Natural killer cell (primary cell): ENCODE results near the gene NKX2-4. TPM values are rescaled to one million over a fixed set of nuclear protein-coding genes. Genes with fewer than 3 reads are reported as not detected.

Experiments used
- ATAC-seq, 3 donors: fragments of 150-1000 bp in 2 of 3; fragments of 200-7000 bp in 1 of 3; cut with Tn5 transposase; 1 replicate in 1 of 3; 2 replicates in 2 of 3; pipeline ENCODE4 v1.10.0; 2021; ENCODE audit warnings: mild to moderate bottlenecking in 2 of 3, moderate library complexity in 2 of 3
- DNase-seq, 2 donors: peaks; one replicate each; pipeline versions ENCODE4 v3.0.0 to v3.0.0-alpha.2; 2013 to 2021; ENCODE audit warnings: mixed read lengths in 1 of 2
- H3K27ac ChIP-seq: one replicate; pipeline ENCODE4 v1.5.1; 2013; ENCODE audit warnings: mild to moderate bottlenecking, low read length
- H3K27me3 ChIP-seq: one replicate; pipeline ENCODE4 v1.6.1; 2013; ENCODE audit warnings: low read length; ENCODE audit not compliant: control insufficient read depth, insufficient read depth
- H3K36me3 ChIP-seq: one replicate; pipeline ENCODE4 v1.6.1; 2013; ENCODE audit warnings: low read length; ENCODE audit not compliant: control insufficient read depth, insufficient read depth
- H3K4me1 ChIP-seq: one replicate; pipeline ENCODE4 v1.6.1; 2013; ENCODE audit warnings: low read length; ENCODE audit not compliant: control insufficient read depth, insufficient read depth
- H3K4me3 ChIP-seq: one replicate; pipeline ENCODE4 v1.5.1; 2013; ENCODE audit warnings: low read length
- H3K9me3 ChIP-seq: one replicate; pipeline ENCODE4 v1.6.1; 2013; ENCODE audit warnings: low read length; ENCODE audit not compliant: control insufficient read depth, insufficient read depth
- H3K27ac Mint-ChIP-seq, 2 donors: one replicate each; pipeline ENCODE4 v1.8.0; 2022; ENCODE audit warnings: mild to moderate bottlenecking in 2 of 2, mixed read lengths in 2 of 2, moderate library complexity in 1 of 2
- H3K27me3 Mint-ChIP-seq, 2 donors: one replicate each; pipeline ENCODE4 v1.8.0; 2022; ENCODE audit warnings: low read depth in 2 of 2, mixed read lengths in 2 of 2
- H3K36me3 Mint-ChIP-seq: one replicate; pipeline ENCODE4 v1.8.0; 2022; ENCODE audit warnings: mixed read lengths
- H3K4me1 Mint-ChIP-seq, 2 donors: one replicate each; pipeline ENCODE4 v1.8.0; 2022; ENCODE audit warnings: mixed read lengths in 2 of 2
- H3K4me3 Mint-ChIP-seq: one replicate; pipeline ENCODE4 v1.8.0; 2022; ENCODE audit warnings: mild to moderate bottlenecking, moderate library complexity, mixed read lengths
- H3K9me3 Mint-ChIP-seq, 2 donors: one replicate each; pipeline ENCODE4 v1.8.0; 2022; ENCODE audit warnings: mixed read lengths in 2 of 2
- WGBS: methylation state at CpG from one replicate; pipeline ENCODE4 v1.1.7; 2013; ENCODE audit warnings: missing lambda C conversion rate; ENCODE audit not compliant: insufficient coverage; 5-methylcytosine and 5-hydroxymethylcytosine counted together
- intact Hi-C: fragments of 100-400 bp; cut with micrococcal nuclease; formaldehyde crosslinking; loops from one replicate; pipeline ENCODE4 v1.14.2; 2022
- total RNA-seq, 4 donors: library from RNA; stranded (reverse); fragments of 120-200 nt in 1 of 4; gene quantifications; one replicate each; pipeline versions ENCODE4 v1.2.3 to v1.2.4, GENCODE V29; 2013 to 2022
- TF ChIP-seq, protein P1 (sequence below): fragments of 200-600 bp; IDR thresholded peaks from one replicate; pipeline ENCODE4 v1.8.0; 2022; ENCODE audit warnings: antibody characterized with exemption

Gene NKX2-4
- total RNA-seq, 3 donors from 2014 or later (not counting 1 experiment from before 2014, with no cell fraction given), result not detected

DNA sequence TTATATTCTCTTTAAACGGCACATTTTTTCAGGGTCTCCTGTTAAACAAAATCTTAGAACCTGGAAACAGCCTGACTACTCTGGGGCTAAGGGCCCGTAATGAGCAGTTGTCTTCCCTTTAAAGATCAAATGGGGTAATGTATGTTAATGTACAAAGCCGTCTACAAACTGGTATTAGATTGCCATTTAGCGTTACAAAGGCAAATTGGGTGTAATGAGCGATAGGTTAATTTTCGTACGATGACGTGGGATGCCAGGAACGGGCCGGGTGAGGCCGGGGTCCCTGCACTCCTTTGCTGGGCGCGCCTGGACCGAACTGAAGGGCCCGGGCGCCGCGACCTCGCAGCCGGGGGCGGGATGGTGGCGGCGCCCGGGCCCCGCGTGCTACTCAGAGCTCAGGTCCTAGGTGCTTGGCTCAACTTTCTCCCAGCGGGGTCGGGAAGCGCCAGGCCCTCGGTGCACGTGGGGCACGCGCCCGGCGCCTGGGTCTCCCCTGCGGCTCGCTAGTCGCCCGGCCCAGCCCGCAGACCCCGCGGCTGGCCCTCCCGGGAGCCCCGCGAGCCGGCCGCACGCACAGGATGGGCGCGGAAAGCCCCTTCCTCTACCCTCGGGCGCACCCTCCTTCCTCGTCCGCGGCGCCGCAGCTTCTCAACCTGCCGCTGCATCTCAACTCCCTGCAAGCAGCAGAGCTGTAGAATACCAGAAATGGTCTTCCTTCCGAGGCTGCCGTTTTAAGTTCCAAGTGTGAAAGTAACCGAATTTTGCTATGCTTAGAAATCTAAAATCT lies 5.9 kb downstream of the NKX2-4 start:
- H3K27ac ChIP-seq, result no peak overlapping the region
- intact Hi-C loops, result no loop called here
- Mint-ChIP-seq H3K36me3 (peaks cover 18% of the 10 kb centered on the region), H3K9me3 (no peaks in the 10 kb centered on the region), H3K27ac (no peak overlapping the region), H3K27me3 (peaks cover 30 to 32% of the 10 kb centered on the region in 2 donors), H3K4me3 (no peak overlapping the region), H3K4me1 (peaks cover 22 to 29% of the 10 kb centered on the region in 2 donors)
- TF ChIP-seq, protein P1, sequence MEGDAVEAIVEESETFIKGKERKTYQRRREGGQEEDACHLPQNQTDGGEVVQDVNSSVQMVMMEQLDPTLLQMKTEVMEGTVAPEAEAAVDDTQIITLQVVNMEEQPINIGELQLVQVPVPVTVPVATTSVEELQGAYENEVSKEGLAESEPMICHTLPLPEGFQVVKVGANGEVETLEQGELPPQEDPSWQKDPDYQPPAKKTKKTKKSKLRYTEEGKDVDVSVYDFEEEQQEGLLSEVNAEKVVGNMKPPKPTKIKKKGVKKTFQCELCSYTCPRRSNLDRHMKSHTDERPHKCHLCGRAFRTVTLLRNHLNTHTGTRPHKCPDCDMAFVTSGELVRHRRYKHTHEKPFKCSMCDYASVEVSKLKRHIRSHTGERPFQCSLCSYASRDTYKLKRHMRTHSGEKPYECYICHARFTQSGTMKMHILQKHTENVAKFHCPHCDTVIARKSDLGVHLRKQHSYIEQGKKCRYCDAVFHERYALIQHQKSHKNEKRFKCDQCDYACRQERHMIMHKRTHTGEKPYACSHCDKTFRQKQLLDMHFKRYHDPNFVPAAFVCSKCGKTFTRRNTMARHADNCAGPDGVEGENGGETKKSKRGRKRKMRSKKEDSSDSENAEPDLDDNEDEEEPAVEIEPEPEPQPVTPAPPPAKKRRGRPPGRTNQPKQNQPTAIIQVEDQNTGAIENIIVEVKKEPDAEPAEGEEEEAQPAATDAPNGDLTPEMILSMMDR, result no peak
- peak in 1 of 2 donors; percentile 47 for DNase-seq
- 24% methylated on average over 61 of the region's 61 CpGs for WGBS
- no peak overlapping the region for H3K4me3 ChIP-seq
- H3K27me3 ChIP-seq, result peaks cover 40% of the 10 kb centered on the region
- peaks cover 12% of the 10 kb centered on the region for H3K4me1 ChIP-seq
- peak in 1 of 3 donors; percentile 45 for ATAC-seq
- H3K36me3 ChIP-seq, result peaks cover 20% of the 10 kb centered on the region
- no peaks in the 10 kb centered on the region for H3K9me3 ChIP-seq

DNA sequence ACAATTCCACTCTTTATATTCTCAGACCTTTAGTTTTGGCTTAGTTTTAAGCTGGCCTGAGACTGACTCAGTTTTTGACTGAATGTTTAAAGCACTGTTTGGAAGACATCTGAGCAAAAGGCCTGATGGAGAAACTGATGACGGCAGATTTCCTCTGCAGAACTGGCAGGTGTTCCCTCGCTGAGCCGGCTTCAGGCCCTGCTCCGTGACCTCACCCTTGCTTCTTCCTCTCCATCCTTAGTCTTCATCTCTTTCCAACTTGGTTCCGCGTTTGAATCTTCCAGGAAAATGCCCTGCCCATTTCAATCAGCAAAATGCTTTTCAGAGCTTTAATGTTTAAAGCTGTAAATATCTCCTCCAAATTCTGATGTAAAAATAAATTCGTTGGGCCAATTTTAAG lies 6.6 kb downstream of the NKX2-4 start:
- intact Hi-C loops, result no loop called here
- peaks cover 25% of the 10 kb centered on the region for H3K36me3 ChIP-seq

DNA sequence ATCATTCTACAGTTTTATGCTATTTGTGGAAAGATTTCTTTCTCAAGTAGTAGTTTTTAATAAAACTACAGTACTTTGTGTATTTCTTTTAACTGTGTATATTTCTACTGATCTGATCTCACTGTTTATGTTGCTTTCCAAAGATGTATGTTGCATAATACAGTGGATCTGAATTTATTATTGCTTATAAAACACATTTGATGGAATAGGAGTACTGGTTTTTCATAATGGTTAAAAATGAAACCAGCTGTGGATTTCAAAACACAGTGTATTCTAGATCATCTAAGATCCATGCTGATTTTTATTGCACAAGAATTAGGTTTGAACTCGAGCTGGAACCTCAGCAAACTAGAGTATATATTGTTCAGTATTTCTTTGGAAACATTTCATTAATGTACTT lies 8.0 kb downstream of the NKX2-4 start:
- Mint-ChIP-seq H3K27ac (no peak overlapping the region), H3K27me3 (peaks cover 23% of the 10 kb centered on the region in 2 donors), H3K4me1 (peaks cover 16 to 23% of the 10 kb centered on the region in 2 donors), H3K4me3 (no peak overlapping the region), H3K36me3 (peaks cover 18% of the 10 kb centered on the region), H3K9me3 (no peaks in the 10 kb centered on the region)
- H3K4me1 ChIP-seq, result peaks cover 5% of the 10 kb centered on the region
- H3K27ac ChIP-seq, result no peak overlapping the region
- H3K4me3 ChIP-seq, result no peak overlapping the region
- peaks cover 25% of the 10 kb centered on the region for H3K27me3 ChIP-seq
- DNase-seq, result no peak
- no CpG with 5 or more reads among the region's 1 CpG for WGBS
- intact Hi-C loops, result no loop called here
- ATAC-seq, result no peak
- peaks cover 30% of the 10 kb centered on the region for H3K36me3 ChIP-seq
- TF ChIP-seq, protein P1, result no peak
- no peaks in the 10 kb centered on the region for H3K9me3 ChIP-seq

More for the DNA sequence above, 6.6 kb downstream of the NKX2-4 start:
- H3K4me3 ChIP-seq, result no peak overlapping the region
- peaks cover 38% of the 10 kb centered on the region for H3K27me3 ChIP-seq
- DNase-seq, result no peak
- no peak overlapping the region for H3K27ac ChIP-seq
- Mint-ChIP-seq H3K4me3 (no peak overlapping the region), H3K9me3 (no peaks in the 10 kb centered on the region), H3K4me1 (peaks cover 22 to 29% of the 10 kb centered on the region in 2 donors), H3K36me3 (peaks cover 18% of the 10 kb centered on the region), H3K27me3 (peaks cover 30 to 32% of the 10 kb centered on the region in 2 donors), H3K27ac (no peak overlapping the region)
- H3K4me1 ChIP-seq, result peaks cover 9% of the 10 kb centered on the region
- WGBS, result 92% methylated on average over 7 of the region's 7 CpGs
- TF ChIP-seq, protein P1, result no peak
- no peaks in the 10 kb centered on the region for H3K9me3 ChIP-seq
- no peak for ATAC-seq
